ENCODE measurements around the gene TYMP.

TYMP gene

GRCh38 chr22:50573491-50574382, 43.9 kb upstream of the TYMP start:
- TF ChIP-seq POU2F2 (IDR thresholded peaks at IDR 0.05; ENCODE audit: low read depth, low read length) (no peak), PAX5 (IDR thresholded peaks at IDR 0.05; ENCODE audit: insufficient read depth, low read length, severe bottlenecking) (no peak), TAF1 (IDR thresholded peaks at IDR 0.05; ENCODE audit: low read depth, low read length) (no peak), POLR2AphosphoS5 (IDR thresholded peaks at IDR 0.05; ENCODE audit: low read depth, low read length) (no peak), POLR2A (IDR thresholded peaks at IDR 0.05; ENCODE audit: low read depth, low read length) (no peak), SPI1 (IDR thresholded peaks at IDR 0.05; ENCODE audit: low read depth, low read length) (no peak)
- DNase-seq (ENCODE audit: insufficient read length, low spot score): no peak
- no peak for FAIRE-seq

- FAIRE-seq: no peak
- TF ChIP-seq PAX5 (IDR thresholded peaks at IDR 0.05; ENCODE audit: insufficient read depth, low read length, severe bottlenecking): no peak
- TF ChIP-seq TAF1 (IDR thresholded peaks at IDR 0.05; ENCODE audit: low read depth, low read length): no peak
- TF ChIP-seq POLR2AphosphoS5 (IDR thresholded peaks at IDR 0.05; ENCODE audit: low read depth, low read length): no peak
- no peak for TF ChIP-seq POLR2A (IDR thresholded peaks at IDR 0.05; ENCODE audit: low read depth, low read length)
- no peak for TF ChIP-seq SPI1 (IDR thresholded peaks at IDR 0.05; ENCODE audit: low read depth, low read length)
- TF ChIP-seq POU2F2 (IDR thresholded peaks at IDR 0.05; ENCODE audit: low read depth, low read length): no peak
- DNase-seq (ENCODE audit: insufficient read length, low spot score): no peak
Measured at GRCh38 chr22:50572965-50573364, 43.2 kb upstream of the TYMP start.

- no peak for FAIRE-seq
- DNase-seq (ENCODE audit: insufficient read length, low spot score): no peak
Measured at GRCh38 chr22:50571264-50572175, 41.7 kb upstream of the TYMP start.

GRCh38 chr22:50570861-50571260, 41.0 kb upstream of the TYMP start:
- FAIRE-seq (no peak), DNase-seq (ENCODE audit: insufficient read length, low spot score) (no peak)
- TF ChIP-seq POLR2A (IDR thresholded peaks at IDR 0.05; ENCODE audit: low read depth, low read length): no peak
- no peak for TF ChIP-seq POLR2AphosphoS5 (IDR thresholded peaks at IDR 0.05; ENCODE audit: low read depth, low read length)
- no peak for TF ChIP-seq PAX5 (IDR thresholded peaks at IDR 0.05; ENCODE audit: insufficient read depth, low read length, severe bottlenecking)
- no peak for TF ChIP-seq POU2F2 (IDR thresholded peaks at IDR 0.05; ENCODE audit: low read depth, low read length)
- no peak for TF ChIP-seq SPI1 (IDR thresholded peaks at IDR 0.05; ENCODE audit: low read depth, low read length)
- no peak for TF ChIP-seq TAF1 (IDR thresholded peaks at IDR 0.05; ENCODE audit: low read depth, low read length)

More at GRCh38 chr22:50571264-50572175, 41.7 kb upstream of the TYMP start:
- no peak for TF ChIP-seq POLR2A (IDR thresholded peaks at IDR 0.05; ENCODE audit: low read depth, low read length)
- no peak for TF ChIP-seq POLR2AphosphoS5 (IDR thresholded peaks at IDR 0.05; ENCODE audit: low read depth, low read length)
- TF ChIP-seq PAX5 (IDR thresholded peaks at IDR 0.05; ENCODE audit: insufficient read depth, low read length, severe bottlenecking): no peak
- no peak for TF ChIP-seq TAF1 (IDR thresholded peaks at IDR 0.05; ENCODE audit: low read depth, low read length)
- TF ChIP-seq POU2F2 (IDR thresholded peaks at IDR 0.05; ENCODE audit: low read depth, low read length): no peak
- TF ChIP-seq SPI1 (IDR thresholded peaks at IDR 0.05; ENCODE audit: low read depth, low read length): no peak

GRCh38 chr22:50569896-50570535, 40.2 kb upstream of the TYMP start:
- FAIRE-seq (no peak), DNase-seq (ENCODE audit: insufficient read length, low spot score) (no peak)
- TF ChIP-seq PAX5 (IDR thresholded peaks at IDR 0.05; ENCODE audit: insufficient read depth, low read length, severe bottlenecking) (no peak), POLR2A (IDR thresholded peaks at IDR 0.05; ENCODE audit: low read depth, low read length) (no peak), POLR2AphosphoS5 (IDR thresholded peaks at IDR 0.05; ENCODE audit: low read depth, low read length) (no peak), POU2F2 (IDR thresholded peaks at IDR 0.05; ENCODE audit: low read depth, low read length) (no peak), TAF1 (IDR thresholded peaks at IDR 0.05; ENCODE audit: low read depth, low read length) (no peak), SPI1 (IDR thresholded peaks at IDR 0.05; ENCODE audit: low read depth, low read length) (no peak)

- TF ChIP-seq POU2F2 (IDR thresholded peaks at IDR 0.05; ENCODE audit: low read depth, low read length) (no peak), SPI1 (IDR thresholded peaks at IDR 0.05; ENCODE audit: low read depth, low read length) (no peak), POLR2AphosphoS5 (IDR thresholded peaks at IDR 0.05; ENCODE audit: low read depth, low read length) (no peak)
- no peak for DNase-seq (ENCODE audit: insufficient read length, low spot score)
- FAIRE-seq: no peak
Measured at GRCh38 chr22:50569041-50569459, 39.2 kb upstream of the TYMP start.

- TF ChIP-seq POLR2A (IDR thresholded peaks at IDR 0.05; ENCODE audit: low read depth, low read length): no peak
- no peak for TF ChIP-seq POU2F2 (IDR thresholded peaks at IDR 0.05; ENCODE audit: low read depth, low read length)
- no peak for TF ChIP-seq TAF1 (IDR thresholded peaks at IDR 0.05; ENCODE audit: low read depth, low read length)
- no peak for TF ChIP-seq SPI1 (IDR thresholded peaks at IDR 0.05; ENCODE audit: low read depth, low read length)
- TF ChIP-seq POLR2AphosphoS5 (IDR thresholded peaks at IDR 0.05; ENCODE audit: low read depth, low read length): no peak
- DNase-seq (ENCODE audit: insufficient read length, low spot score): no peak
- no peak for FAIRE-seq
Measured at GRCh38 chr22:50568626-50569025, 38.8 kb upstream of the TYMP start.

- FAIRE-seq: no peak
Measured at GRCh38 chr22:50567721-50568252, 38.0 kb upstream of the TYMP start.

More at GRCh38 chr22:50567721-50568252, 38.0 kb upstream of the TYMP start:
- TF ChIP-seq TAF1 (IDR thresholded peaks at IDR 0.05; ENCODE audit: low read depth, low read length) (no peak), POLR2AphosphoS5 (IDR thresholded peaks at IDR 0.05; ENCODE audit: low read depth, low read length) (no peak), POU2F2 (IDR thresholded peaks at IDR 0.05; ENCODE audit: low read depth, low read length) (no peak), SPI1 (IDR thresholded peaks at IDR 0.05; ENCODE audit: low read depth, low read length) (no peak), POLR2A (IDR thresholded peaks at IDR 0.05; ENCODE audit: low read depth, low read length) (no peak), PAX5 (IDR thresholded peaks at IDR 0.05; ENCODE audit: insufficient read depth, low read length, severe bottlenecking) (no peak)
- no peak for DNase-seq (ENCODE audit: insufficient read length, low spot score)
